Ovary (tissue), 3 donors: ENCODE data around the gene CCNL1.

Experiments
- CTCF ChIP-seq, 3 donors: fragments of 450-650 bp in 2 of 3; fragments of 200-600 bp in 1 of 3; IDR thresholded peaks; one replicate each; pipeline versions ENCODE4 v1.5.1 to v1.8.0; 2016 to 2022; ENCODE audit warnings: antibody characterized with exemption in 3 of 3, mild to moderate bottlenecking in 1 of 3
- EP300 ChIP-seq: sonication (generic); formaldehyde crosslinking; IDR thresholded peaks from one replicate; pipeline ENCODE4 v1.6.1; 2017; ENCODE audit warnings: antibody characterized with exemption
- POLR2A ChIP-seq: fragments of 450-650 bp; IDR thresholded peaks from one replicate; pipeline ENCODE4 v1.6.1; 2017; ENCODE audit warnings: antibody characterized with exemption, mild to moderate bottlenecking, moderate library complexity
- donor health status: DM: no; HTN: no; CAD: no.

GRCh38 chr3:157175691-157176507 lies 16.0 kb upstream of the CCNL1 start:
- TF ChIP-seq CTCF (IDR thresholded peaks at IDR 0.05): no peak
- no peak for TF ChIP-seq POLR2A
- TF ChIP-seq EP300: no peak
